Skin of body (tissue), 2 donors: ENCODE results near the gene MLF2. TPM values are rescaled to one million over a fixed set of nuclear protein-coding genes. Genes with fewer than 3 reads are reported as not detected.
"Not testable (repeated sequence)": the region's sequence is repeated elsewhere in the genome, so short reads cannot be mapped to it uniquely, and the experiment has no call there.

ENCODE experiments used
- DNase-seq: peaks from one replicate; lab custom pipeline; 2025; lab: John Stamatoyannopoulos, UW
- total RNA-seq: library from RNA; depleted of rRNA; stranded (reverse); fragments of >200 nt; gene quantifications from one replicate; pipeline ENCODE4 v1.2.3, GENCODE V29; 2014

Gene MLF2
- total RNA-seq, 1 donor from 2014 or later, result 76.3 TPM

GRCh38 chr12:6735448-6736191 lies 17.3 kb downstream of the MLF2 start:
- peak; percentile 16 for DNase-seq

- no peak for DNase-seq
Observed at GRCh38 chr12:6734506-6735387, 18.2 kb downstream of the MLF2 start.

GRCh38 chr12:6730169-6730568 lies 22.8 kb downstream of the MLF2 start:
- no peak for DNase-seq

GRCh38 chr12:6729186-6729585 lies 23.8 kb downstream of the MLF2 start:
- no peak for DNase-seq

- DNase-seq, result no peak
Observed at GRCh38 chr12:6725350-6725749, 27.6 kb downstream of the MLF2 start.

GRCh38 chr12:6724409-6724797 lies 28.5 kb downstream of the MLF2 start:
- DNase-seq, result no peak

GRCh38 chr12:6723607-6724408 lies 29.1 kb downstream of the MLF2 start, which contains the start of gene COPS7A:
Gene COPS7A, plus strand, starts transcription at chr12:6724046. Its CDS starts 611 bp downstream, at chr12:6724657.
- peak; percentile 97 for DNase-seq

- DNase-seq, result no peak
Observed at GRCh38 chr12:6722863-6723262, 30.1 kb downstream of the MLF2 start.

GRCh38 chr12:6716874-6717437 lies 36.0 kb downstream of the MLF2 start:
- DNase-seq, result no peak

GRCh38 chr12:6716031-6716873 lies 36.7 kb downstream of the MLF2 start:
- not testable (repeated sequence) for DNase-seq

GRCh38 chr12:6708960-6709394 lies 44.0 kb downstream of the MLF2 start:
- no peak for DNase-seq

- not testable (repeated sequence) for DNase-seq
Observed at GRCh38 chr12:6708351-6708750, 44.6 kb downstream of the MLF2 start.

- DNase-seq, result no peak
Observed at GRCh38 chr12:6703631-6704030, 49.3 kb downstream of the MLF2 start.

GRCh38 chr12:6701078-6701768 lies 51.7 kb downstream of the MLF2 start:
- no peak for DNase-seq

- peak; percentile 55 for DNase-seq
Observed at GRCh38 chr12:6700646-6701051, 52.3 kb downstream of the MLF2 start, which contains the start of gene PIANP. Gene PIANP, minus strand, starts transcription at chr12:6700815. Its CDS starts 2,754 bp downstream, at chr12:6698061.

- DNase-seq, result no peak
Observed at GRCh38 chr12:6699989-6700645, 52.8 kb downstream of the MLF2 start.

- DNase-seq, result no peak
Observed at GRCh38 chr12:6699259-6699988, 53.5 kb downstream of the MLF2 start.

- no peak for DNase-seq
Observed at GRCh38 chr12:6698352-6699046, 54.4 kb downstream of the MLF2 start.
